Panc1 (cell line): Measurements from ENCODE around the gene SREK1. TPM values are rescaled to one million over a fixed set of nuclear protein-coding genes. Genes with fewer than 3 reads are reported as not detected.

Experiments used
- ATAC-seq: fragments of 200-7000 bp; cut with Tn5 transposase; 2 replicates; pipeline ENCODE4 v1.9.1; 2020; ENCODE audit warnings: mild to moderate bottlenecking, moderate library complexity
- BruUV-seq: library from RNA; stranded (reverse); fragments of 400-500 nt; replicated peaks from 2 replicates; lab custom pipeline; 2021; lab: Mats Ljungman, UMichigan
- CTCF ChIA-PET: fragments of 300-600 bp; sonication (Branson Sonifier 250); formaldehyde crosslinking; loops from one replicate; lab custom pipeline; 2022; ENCODE audit warnings: antibody characterized with exemption; lab: Charles Lee
- POLR2A ChIA-PET: fragments of 300-600 bp; sonication (Branson Sonifier 250); formaldehyde crosslinking; loops from one replicate; lab custom pipeline; 2022; ENCODE audit warnings: antibody characterized with exemption; lab: Charles Lee
- DNase-seq: peaks from one replicate; pipeline ENCODE4 v3.0.0-alpha.2; 2010; ENCODE audit warnings: low read depth, low spot score
- H3K27ac ChIP-seq: 2 replicates; pipeline ENCODE4 v1.5.1; 2011; ENCODE audit warnings: mild to moderate bottlenecking, low read length, inconsistent platforms
- H3K27me3 ChIP-seq: fragments of 200-500 bp; sonication (Bioruptor generic); 2 replicates; pipeline ENCODE4 v1.6.0; 2014; ENCODE audit warnings: low read length, inconsistent platforms; ENCODE audit not compliant: control insufficient read depth, insufficient read depth
- H3K36me3 ChIP-seq: fragments of 200-500 bp; sonication (Bioruptor generic); 2 replicates; pipeline ENCODE4 v1.5.1; 2014; ENCODE audit warnings: inconsistent platforms, mild to moderate bottlenecking, low read length, moderate library complexity; ENCODE audit not compliant: control insufficient read depth, insufficient read depth
- H3K4me1 ChIP-seq: 2 replicates; pipeline ENCODE4 v1.5.1; 2011; ENCODE audit warnings: inconsistent platforms, mild to moderate bottlenecking, low read length, moderate library complexity; ENCODE audit not compliant: control insufficient read depth, insufficient read depth
- H3K4me3 ChIP-seq, 2 experiments: 2 replicates each; pipeline ENCODE4 v1.5.1; 2011 to 2012; ENCODE audit warnings: low read depth in 2 of 2, low read length in 2 of 2, mild to moderate bottlenecking in 2 of 2, inconsistent platforms in 1 of 2, moderate library complexity in 1 of 2
- H3K9me3 ChIP-seq: fragments of 200-500 bp; sonication (Bioruptor generic); 2 replicates; pipeline ENCODE4 v1.5.1; 2014; ENCODE audit warnings: low read depth, mild to moderate bottlenecking, inconsistent platforms, low read length, moderate library complexity; ENCODE audit not compliant: control insufficient read depth, insufficient read depth
- CTCF ChIP-seq: fragments of 450-650 bp; IDR thresholded peaks from 2 replicates; pipeline ENCODE4 v1.5.1; 2017; ENCODE audit warnings: mild to moderate bottlenecking
- POLR2AphosphoS5 ChIP-seq: IDR thresholded peaks from 2 replicates; pipeline ENCODE4 v1.6.1; 2012; ENCODE audit warnings: mild to moderate bottlenecking, low read depth, low read length, moderate library complexity
- REST ChIP-seq, 2 experiments: IDR thresholded peaks; 2 replicates each; pipeline ENCODE4 v1.6.1; 2011 to 2012; ENCODE audit warnings: low read depth in 2 of 2, control low read depth in 1 of 2, low read length in 1 of 2, mild to moderate bottlenecking in 1 of 2, moderate library complexity in 1 of 2; ENCODE audit not compliant: insufficient read depth in 1 of 2
- SIN3A ChIP-seq: IDR thresholded peaks from 2 replicates; pipeline ENCODE4 v1.6.1; 2012; ENCODE audit warnings: low read depth, mild to moderate bottlenecking, low read length, moderate library complexity, borderline replicate concordance; ENCODE audit not compliant: insufficient read depth
- TCF7L2 ChIP-seq: IDR thresholded peaks from 2 replicates; pipeline ENCODE4 v1.6.1; 2011; ENCODE audit warnings: mild to moderate bottlenecking, low read depth, low read length, inconsistent platforms
- in situ Hi-C: cut with HindIII; loops from 2 replicates; pipeline ENCODE4 v1.10.0; 2016; ENCODE audit warnings: low sequenced_read_pairs, low pct_unique_long_range_greater_than_20kb
- intact Hi-C: fragments of 100-400 bp; cut with micrococcal nuclease; formaldehyde crosslinking; loops from one replicate; pipeline ENCODE4 v1.10.0; 2022; ENCODE audit not compliant: unreplicated experiment
- total RNA-seq: library from RNA; stranded (reverse); gene quantifications from one replicate; pipeline ENCODE4 v1.2.1, GENCODE V29; 2021; ENCODE audit not compliant: unreplicated experiment

SREK1 gene
- total RNA-seq, 1 experiment from 2014 or later: 89.7 TPM

DNA sequence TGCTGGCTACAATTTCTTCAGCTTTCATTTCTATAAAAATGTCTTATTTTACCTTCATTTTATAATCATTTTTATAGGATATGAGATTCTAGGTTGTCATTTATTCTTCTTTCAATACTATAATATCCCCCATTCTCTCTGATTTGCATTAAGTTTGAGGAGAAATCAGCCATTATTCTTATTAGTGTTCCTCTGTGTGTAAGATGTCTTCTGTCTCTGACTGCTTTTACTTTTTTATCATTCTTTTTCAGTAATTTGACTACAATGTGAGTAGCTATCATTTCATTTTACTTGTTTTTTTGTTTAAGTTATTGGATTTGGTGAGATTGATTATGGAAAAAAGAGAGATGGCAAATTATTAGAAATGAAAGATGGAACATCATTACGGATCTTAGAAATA lies 13.6 kb upstream of the SREK1 start:
- H3K27me3 ChIP-seq: no peaks in the 10 kb centered on the region
- no peak for TF ChIP-seq CTCF
- no peak for TF ChIP-seq REST (IDR thresholded peaks at IDR 0.05; ENCODE audit: insufficient read depth in 1 of 2, low read depth in 2 of 2, low read length in 1 of 2)
- TF ChIP-seq TCF7L2: no peak
- no peak for TF ChIP-seq POLR2AphosphoS5
- no peak for TF ChIP-seq SIN3A
- H3K4me3 ChIP-seq: no peak overlapping the region
- no TSS peak for BruUV-seq
- no peaks in the 10 kb centered on the region for H3K4me1 ChIP-seq
- DNase-seq (no peak), ATAC-seq (no peak)
- intact Hi-C loops (no loop called here), in situ Hi-C loops (no loop called here)
- ChIA-PET CTCF (no interaction called here), POLR2A (no interaction called here)
- H3K36me3 ChIP-seq: no peaks in the 10 kb centered on the region
- no peaks in the 10 kb centered on the region for H3K9me3 ChIP-seq
- no peak overlapping the region for H3K27ac ChIP-seq

GRCh38 chr5:66134407-66134861 lies 9.7 kb upstream of the SREK1 start:
- intact Hi-C loops: no loop called here
- H3K4me1 ChIP-seq: no peaks in the 10 kb centered on the region
- no TSS peak for BruUV-seq
- H3K27me3 ChIP-seq: no peaks in the 10 kb centered on the region
- CTCF ChIA-PET: no interaction called here
- ATAC-seq: no peak
- POLR2A ChIA-PET: no interaction called here
- H3K9me3 ChIP-seq: no peaks in the 10 kb centered on the region
- no peaks in the 10 kb centered on the region for H3K36me3 ChIP-seq
- no peak for DNase-seq
- TF ChIP-seq POLR2AphosphoS5: no peak
- TF ChIP-seq REST (IDR thresholded peaks at IDR 0.05; ENCODE audit: insufficient read depth in 1 of 2, low read depth in 2 of 2, low read length in 1 of 2): no peak
- no peak for TF ChIP-seq CTCF
- TF ChIP-seq SIN3A: no peak
- no peak for TF ChIP-seq TCF7L2
- no peak overlapping the region for H3K4me3 ChIP-seq
- no peak overlapping the region for H3K27ac ChIP-seq
- in situ Hi-C loops: no loop called here
